Prostate gland (tissue), 2 donors: Measurements from ENCODE around the gene KCNH2. TPM values are rescaled to one million over a fixed set of nuclear protein-coding genes. Genes with fewer than 3 reads are reported as not detected.
A peak's percentile ranks its signal among the peaks of the same experiment; 100 is the strongest.

ENCODE experiments used
- DNase-seq: peaks from one replicate; pipeline ENCODE4 v3.0.0-alpha.2; 2019; ENCODE audit warnings: low spot score
- H3K27ac ChIP-seq, 2 donors: fragments of 200-600 bp; sonication (generic); 2 replicates each; pipeline ENCODE4 v1.5.1; 2017 to 2019
- H3K27me3 ChIP-seq: fragments of 200-600 bp; sonication (generic); replicated peaks from 2 replicates; pipeline ENCODE4 v1.5.1; 2019; ENCODE audit not compliant: insufficient read depth
- H3K36me3 ChIP-seq, 2 donors: fragments of 200-600 bp; sonication (generic); 1 replicate in 1 of 2; 2 replicates in 1 of 2; pipeline versions ENCODE4 v1.5.1 to v1.8.1; 2017 to 2019
- H3K4me1 ChIP-seq: fragments of 200-600 bp; sonication (generic); replicated peaks from 2 replicates; pipeline ENCODE4 v1.5.1; 2019
- H3K4me3 ChIP-seq, 2 donors: fragments of 200-600 bp; sonication (generic); 2 replicates each; pipeline ENCODE4 v1.5.1; 2017 to 2019
- H3K9me3 ChIP-seq: fragments of 200-600 bp; sonication (generic); 2 replicates; pipeline ENCODE4 v1.5.1; 2017
- CTCF ChIP-seq, 4 experiments: fragments of 200-600 bp in 2 of 4; fragments of 450-650 bp in 2 of 4; sonication (generic) in 2 of 4; IDR thresholded peaks; 1 replicate in 3 of 4; 2 replicates in 1 of 4; pipeline ENCODE4 v1.5.1; 2016 to 2019; ENCODE audit warnings: antibody characterized with exemption in 4 of 4, mild to moderate bottlenecking in 2 of 4, moderate library complexity in 2 of 4
- POLR2A ChIP-seq: fragments of 450-650 bp; IDR thresholded peaks from one replicate; pipeline ENCODE4 v1.6.1; 2016; ENCODE audit warnings: antibody characterized with exemption, mild to moderate bottlenecking
- POLR2AphosphoS5 ChIP-seq: sonication (generic); formaldehyde crosslinking; IDR thresholded peaks from one replicate; pipeline ENCODE4 v1.6.1; 2017; ENCODE audit warnings: antibody characterized with exemption
- WGBS: methylation state at CpG from one replicate; pipeline ENCODE4 v1.1.5; 2018; 5-methylcytosine and 5-hydroxymethylcytosine counted together
- intact Hi-C: fragments of 100-400 bp; cut with DNase I; formaldehyde crosslinking; loops from one replicate; pipeline ENCODE4 v1.14.2; 2022
- total RNA-seq, 2 donors: library from RNA; depleted of rRNA; stranded (reverse); fragments of >200 nt; gene quantifications; one replicate each; pipeline ENCODE4 v1.1.0, GENCODE V29; 2016

The KCNH2 gene
- total RNA-seq, 2 donors from 2014 or later: 10.1 to 184 TPM

GRCh38 chr7:151023232-151023631, 45.1 kb upstream of the KCNH2 start:
- intact Hi-C loops: no loop called here
- WGBS: 82% methylated on average over 10 of the region's 10 CpGs

GRCh38 chr7:151020231-151020630, 42.1 kb upstream of the KCNH2 start:
- no peak for DNase-seq
- intact Hi-C loops: no loop called here
- Histone ChIP-seq H3K4me3 (no peak overlapping the region), H3K27me3 (no peaks in the 10 kb centered on the region), H3K36me3 (no peaks in the 10 kb centered on the region), H3K4me1 (peaks cover 4% of the 10 kb centered on the region), H3K27ac (no peak overlapping the region), H3K9me3 (no peaks in the 10 kb centered on the region)
- whole genome bisulfite sequencing: 49% methylated on average over 7 of the region's 7 CpGs
- TF ChIP-seq CTCF (IDR thresholded peaks at IDR 0.05) (no peak), POLR2AphosphoS5 (no peak), POLR2A (no peak)

More at GRCh38 chr7:151023232-151023631, 45.1 kb upstream of the KCNH2 start:
- Histone ChIP-seq H3K27ac (no peak overlapping the region), H3K9me3 (no peaks in the 10 kb centered on the region), H3K36me3 (no peaks in the 10 kb centered on the region), H3K4me1 (peaks cover 5% of the 10 kb centered on the region), H3K27me3 (no peaks in the 10 kb centered on the region), H3K4me3 (no peak overlapping the region)
- DNase-seq: no peak
- TF ChIP-seq POLR2A: no peak
- no peak for TF ChIP-seq CTCF (IDR thresholded peaks at IDR 0.05)
- TF ChIP-seq POLR2AphosphoS5: no peak

GRCh38 chr7:151019130-151019447, 41.0 kb upstream of the KCNH2 start:
- no peak overlapping the region for H3K27ac ChIP-seq
- H3K4me3 ChIP-seq: peak overlapping the region in 1 of 2 donors; percentile 19
- 21% methylated on average over 16 of the region's 20 CpGs for WGBS
- no peak for DNase-seq
- no peaks in the 10 kb centered on the region for H3K36me3 ChIP-seq
- intact Hi-C loops: no loop called here
- TF ChIP-seq POLR2AphosphoS5: no peak
- no peaks in the 10 kb centered on the region for H3K27me3 ChIP-seq
- peaks cover 4% of the 10 kb centered on the region for H3K4me1 ChIP-seq
- no peaks in the 10 kb centered on the region for H3K9me3 ChIP-seq

GRCh38 chr7:151018421-151019129, 40.5 kb upstream of the KCNH2 start:
- no peaks in the 10 kb centered on the region for H3K9me3 ChIP-seq
- H3K36me3 ChIP-seq: no peaks in the 10 kb centered on the region
- H3K27ac ChIP-seq: no peak overlapping the region
- peak overlapping the region in 1 of 2 donors; percentile 19 for H3K4me3 ChIP-seq
- 3% methylated on average over 52 of the region's 82 CpGs for WGBS
- TF ChIP-seq POLR2AphosphoS5 (no peak), CTCF (IDR thresholded peaks at IDR 0.05) (peak in 1 of 4 experiments; percentile 4), POLR2A (no peak)
- no peaks in the 10 kb centered on the region for H3K27me3 ChIP-seq
- peaks cover 4% of the 10 kb centered on the region for H3K4me1 ChIP-seq
- DNase-seq: no peak
- intact Hi-C loops: no loop called here

GRCh38 chr7:151017953-151018420, 39.9 kb upstream of the KCNH2 start:
- H3K36me3 ChIP-seq: no peaks in the 10 kb centered on the region
- TF ChIP-seq POLR2A (no peak), CTCF (IDR thresholded peaks at IDR 0.05) (peak; percentile 66 to 85 (median 68))
- H3K4me1 ChIP-seq: peaks cover 4% of the 10 kb centered on the region
- WGBS: 6% methylated on average over 29 of the region's 34 CpGs
- H3K9me3 ChIP-seq: no peaks in the 10 kb centered on the region
- H3K4me3 ChIP-seq: peak overlapping the region in 1 of 2 donors; percentile 19
- no peak overlapping the region for H3K27ac ChIP-seq
- DNase-seq: peak; percentile 41
- intact Hi-C loops: no loop called here
- H3K27me3 ChIP-seq: no peaks in the 10 kb centered on the region
